ENCODE measurements around the gene MARCHF10. TPM values are rescaled to one million over a fixed set of nuclear protein-coding genes. Genes with fewer than 3 reads are reported as not detected.

MARCHF10 gene
- total RNA-seq, 4 donors from 2014 or later: 0.33 to 0.52 (median 0.42) TPM; not detected in 1

GRCh38 chr17:62754631-62755030, 53.5 kb downstream of the MARCHF10 start:
- H3K27ac ChIP-seq (replicated peaks in 1 of 4): no peak overlapping the region
- no peak for TF ChIP-seq POLR2AphosphoS5 (IDR thresholded peaks at IDR 0.05)
- TF ChIP-seq EP300 (IDR thresholded peaks at IDR 0.05): no peak
- no peak for TF ChIP-seq POLR2A (IDR thresholded peaks at IDR 0.05; ENCODE audit: low read depth)
- TF ChIP-seq CTCF (IDR thresholded peaks at IDR 0.05): no peak
- H3K4me3 ChIP-seq: no peak overlapping the region
- no peak for DNase-seq (ENCODE audit: extremely low spot score)
- peaks cover 0 to 27% (median 23%) of the 10 kb centered on the region in 4 donors for H3K4me1 ChIP-seq
- H3K27me3 ChIP-seq: no peaks in the 10 kb centered on the region
- 65% methylated on average over 4 of the region's 4 CpGs for WGBS
- no peaks in the 10 kb centered on the region for H3K36me3 ChIP-seq
- H3K9me3 ChIP-seq: no peaks in the 10 kb centered on the region
- intact Hi-C loops (cut with DNase I): no loop called here

GRCh38 chr17:62753562-62753961, 54.6 kb downstream of the MARCHF10 start:
- Histone ChIP-seq H3K27ac (replicated peaks in 1 of 4) (no peak overlapping the region), H3K4me3 (no peak overlapping the region), H3K4me1 (peaks cover 0 to 27% (median 23%) of the 10 kb centered on the region in 4 donors), H3K27me3 (no peaks in the 10 kb centered on the region), H3K36me3 (no peaks in the 10 kb centered on the region), H3K9me3 (no peaks in the 10 kb centered on the region)
- TF ChIP-seq CTCF (IDR thresholded peaks at IDR 0.05): no peak
- no peak for TF ChIP-seq POLR2A (IDR thresholded peaks at IDR 0.05; ENCODE audit: low read depth)
- TF ChIP-seq POLR2AphosphoS5 (IDR thresholded peaks at IDR 0.05): no peak
- no peak for TF ChIP-seq EP300 (IDR thresholded peaks at IDR 0.05)
- intact Hi-C loops (cut with DNase I): no loop called here
- no peak for DNase-seq (ENCODE audit: extremely low spot score)
- 99% methylated on average over 6 of the region's 7 CpGs for WGBS

- H3K9me3 ChIP-seq: no peaks in the 10 kb centered on the region
- no peak for TF ChIP-seq POLR2AphosphoS5 (IDR thresholded peaks at IDR 0.05)
- no peak for TF ChIP-seq EP300 (IDR thresholded peaks at IDR 0.05)
- no peak for TF ChIP-seq POLR2A (IDR thresholded peaks at IDR 0.05; ENCODE audit: low read depth)
- no peak for TF ChIP-seq CTCF (IDR thresholded peaks at IDR 0.05)
- H3K27me3 ChIP-seq: no peaks in the 10 kb centered on the region
- H3K27ac ChIP-seq (replicated peaks in 1 of 4): peak overlapping the region in 1 of 4 donors; percentile 62
- no peak for DNase-seq (ENCODE audit: extremely low spot score)
- H3K4me1 ChIP-seq: peaks cover 0 to 27% (median 23%) of the 10 kb centered on the region in 4 donors
- H3K4me3 ChIP-seq: no peak overlapping the region
- intact Hi-C loops (cut with DNase I): no loop called here
- H3K36me3 ChIP-seq: no peaks in the 10 kb centered on the region
- 82% methylated on average over 12 of the region's 12 CpGs for WGBS
These were observed 56.9 kb downstream of the MARCHF10 start for GRCh38 chr17:62751060-62751691.

- no peak for TF ChIP-seq CTCF (IDR thresholded peaks at IDR 0.05)
- TF ChIP-seq POLR2AphosphoS5 (IDR thresholded peaks at IDR 0.05): no peak
- no peak for TF ChIP-seq POLR2A (IDR thresholded peaks at IDR 0.05; ENCODE audit: low read depth)
- no peak for TF ChIP-seq EP300 (IDR thresholded peaks at IDR 0.05)
- H3K27ac ChIP-seq (replicated peaks in 1 of 4): peak overlapping the region in 1 of 4 donors; percentile 62
- H3K9me3 ChIP-seq: no peaks in the 10 kb centered on the region
- H3K36me3 ChIP-seq: no peaks in the 10 kb centered on the region
- no peak overlapping the region for H3K4me3 ChIP-seq
- peaks cover 0 to 25% (median 22%) of the 10 kb centered on the region in 4 donors for H3K4me1 ChIP-seq
- DNase-seq (ENCODE audit: extremely low spot score): no peak
- WGBS: 62% methylated on average over 15 of the region's 15 CpGs
- H3K27me3 ChIP-seq: no peaks in the 10 kb centered on the region
- intact Hi-C loops (cut with DNase I): no loop called here
These were observed 57.5 kb downstream of the MARCHF10 start for GRCh38 chr17:62750631-62751051.
